Measurements from ENCODE around the gene LRRC3.

Gene LRRC3

GRCh38 chr21:44471996-44472395 is 16.7 kb downstream of the LRRC3 start:
- Histone ChIP-seq H3K79me2 (ENCODE audit: low read length) (no peaks in the 10 kb centered on the region), H3K36me3 (replicated peaks; ENCODE audit: insufficient read depth, low read length) (no peaks in the 10 kb centered on the region), H3K9me3 (replicated peaks; ENCODE audit: insufficient read depth, low read length) (no peaks in the 10 kb centered on the region), H4K20me1 (ENCODE audit: insufficient read depth, low read length) (no peaks in the 10 kb centered on the region), H3K27ac (ENCODE audit: low read length) (no peak overlapping the region), H3K4me3 (ENCODE audit: low read length) (no peak overlapping the region), H3K9me2 (replicated peaks; ENCODE audit: insufficient read depth, low read length) (no peaks in the 10 kb centered on the region), H3K27me3 (replicated peaks; ENCODE audit: insufficient read depth, low read length) (peaks cover 32% of the 10 kb centered on the region), H3K4me1 (ENCODE audit: low read length) (no peaks in the 10 kb centered on the region), H3F3A (ENCODE audit: insufficient read depth, low read length) (no peaks in the 10 kb centered on the region), H2AFZ (ENCODE audit: low read length) (no peak overlapping the region), H3K9ac (ENCODE audit: low read length) (no peak overlapping the region), H3K4me2 (ENCODE audit: low read depth, low read length) (no peak overlapping the region)
- no peak for DNase-seq
- TF ChIP-seq EZH2 (optimal IDR thresholded peaks at IDR 0.05; ENCODE audit: low read depth, low read length) (no peak), EZH2phosphoT487 (IDR thresholded peaks at IDR 0.05; ENCODE audit: low read length) (no peak), CTCF (IDR thresholded peaks at IDR 0.05; ENCODE audit: low read length) (no peak)

- Histone ChIP-seq H3K4me1 (ENCODE audit: low read length) (no peaks in the 10 kb centered on the region), H3K79me2 (ENCODE audit: low read length) (no peaks in the 10 kb centered on the region), H3K9me2 (replicated peaks; ENCODE audit: insufficient read depth, low read length) (no peaks in the 10 kb centered on the region), H3K4me3 (ENCODE audit: low read length) (no peak overlapping the region), H2AFZ (ENCODE audit: low read length) (no peak overlapping the region), H4K20me1 (ENCODE audit: insufficient read depth, low read length) (no peaks in the 10 kb centered on the region), H3K36me3 (replicated peaks; ENCODE audit: insufficient read depth, low read length) (no peaks in the 10 kb centered on the region), H3F3A (ENCODE audit: insufficient read depth, low read length) (no peaks in the 10 kb centered on the region), H3K27me3 (replicated peaks; ENCODE audit: insufficient read depth, low read length) (peaks cover 12% of the 10 kb centered on the region), H3K9ac (ENCODE audit: low read length) (no peak overlapping the region), H3K9me3 (replicated peaks; ENCODE audit: insufficient read depth, low read length) (no peaks in the 10 kb centered on the region), H3K4me2 (ENCODE audit: low read depth, low read length) (no peak overlapping the region), H3K27ac (ENCODE audit: low read length) (no peak overlapping the region)
- no peak for TF ChIP-seq CTCF (IDR thresholded peaks at IDR 0.05; ENCODE audit: low read length)
- no peak for DNase-seq
These were observed 18.7 kb downstream of the LRRC3 start for GRCh38 chr21:44473915-44474555.

- H3K4me1 ChIP-seq (ENCODE audit: low read length): no peaks in the 10 kb centered on the region
These were observed 20.0 kb downstream of the LRRC3 start for GRCh38 chr21:44475266-44475845.

More at GRCh38 chr21:44475266-44475845, 20.0 kb downstream of the LRRC3 start:
- H3K36me3 ChIP-seq (replicated peaks; ENCODE audit: insufficient read depth, low read length): no peaks in the 10 kb centered on the region
- H3F3A ChIP-seq (ENCODE audit: insufficient read depth, low read length): no peaks in the 10 kb centered on the region
- no peaks in the 10 kb centered on the region for H3K9me3 ChIP-seq (replicated peaks; ENCODE audit: insufficient read depth, low read length)
- no peaks in the 10 kb centered on the region for H3K9me2 ChIP-seq (replicated peaks; ENCODE audit: insufficient read depth, low read length)
- no peak for DNase-seq
- H3K27me3 ChIP-seq (replicated peaks; ENCODE audit: insufficient read depth, low read length): peaks cover 5% of the 10 kb centered on the region
- H4K20me1 ChIP-seq (ENCODE audit: insufficient read depth, low read length): no peaks in the 10 kb centered on the region
- H3K27ac ChIP-seq (ENCODE audit: low read length): no peak overlapping the region
- H3K4me3 ChIP-seq (ENCODE audit: low read length): no peak overlapping the region
- H3K79me2 ChIP-seq (ENCODE audit: low read length): no peaks in the 10 kb centered on the region
- no peak overlapping the region for H3K9ac ChIP-seq (ENCODE audit: low read length)
- H3K4me2 ChIP-seq (ENCODE audit: low read depth, low read length): no peak overlapping the region
- TF ChIP-seq EZH2phosphoT487 (IDR thresholded peaks at IDR 0.05; ENCODE audit: low read length) (no peak), CTCF (IDR thresholded peaks at IDR 0.05; ENCODE audit: low read length) (no peak), EZH2 (optimal IDR thresholded peaks at IDR 0.05; ENCODE audit: low read depth, low read length) (no peak)
- H2AFZ ChIP-seq (ENCODE audit: low read length): no peak overlapping the region

Data from MM.1S (cell line).